Stimulated activated CD4-positive, alpha-beta T cell treated with anti-CD3 and anti-CD28 coated beads, Interleukin-12 subunit alpha, Interleukin-12 subunit beta, amount 100 ng/mL, for 4 hours (primary cell): ENCODE data around the gene TEAD2.
A peak's percentile ranks its signal among the peaks of the same experiment; 100 is the strongest.

Source experiments
- DNase-seq: peaks from one replicate; pipeline ENCODE4 v3.0.0-alpha.2; 2020

The TEAD2 gene

DNA sequence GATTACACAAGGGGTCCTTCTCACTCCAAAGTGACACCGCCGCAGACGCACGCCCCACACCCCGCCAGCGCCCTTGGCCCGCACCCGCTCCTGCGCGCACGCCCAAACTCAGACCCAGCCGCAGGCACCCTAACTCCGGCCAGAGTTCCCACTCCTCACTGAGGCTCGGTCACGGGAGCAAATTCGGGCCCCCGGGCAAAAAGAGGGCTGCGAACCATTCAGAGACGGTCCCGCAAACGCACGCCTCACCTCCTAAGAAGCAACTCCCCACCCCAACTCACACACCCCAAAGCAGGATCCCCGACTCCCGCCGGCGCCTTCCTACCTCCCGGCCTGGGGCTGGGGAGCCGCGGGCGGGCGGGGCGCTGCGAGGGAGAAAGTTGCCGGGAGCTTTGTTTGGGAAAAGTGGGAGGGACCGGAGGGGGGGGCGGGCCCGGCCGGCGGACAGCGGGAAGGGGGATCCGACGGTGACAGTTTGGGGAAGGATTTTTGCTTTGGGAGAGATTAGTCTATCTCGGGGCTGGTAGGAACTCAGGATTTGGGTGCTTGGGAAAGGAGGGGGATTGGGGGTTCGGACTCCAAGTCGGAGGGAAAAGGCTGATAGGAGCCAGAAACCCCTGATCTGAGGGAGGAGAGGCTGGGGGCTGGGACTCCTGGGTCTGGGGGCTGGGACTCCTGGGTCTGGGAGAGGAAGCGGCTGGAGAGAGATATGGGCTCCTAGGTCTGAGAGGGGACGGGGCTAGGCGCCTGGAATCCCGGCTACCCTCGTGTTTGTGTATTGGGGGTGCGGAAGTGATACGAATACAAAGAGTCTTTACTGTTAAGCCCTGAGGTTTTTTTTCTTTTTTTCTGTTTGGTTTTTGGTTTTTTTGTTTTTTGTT is at the start of gene TEAD2:
TEAD2 (minus strand) TSS at position 369 of the 881 bp plus-strand sequence. CDS start 2,341 bp downstream, outside the sequence.
- no peak for DNase-seq

- DNase-seq, result no peak
These were observed 49.6 kb upstream of the TEAD2 start for GRCh38 chr19:49411681-49412326.

GRCh38 chr19:49409441-49410029 is 47.3 kb upstream of the TEAD2 start:
- DNase-seq, result no peak

DNA sequence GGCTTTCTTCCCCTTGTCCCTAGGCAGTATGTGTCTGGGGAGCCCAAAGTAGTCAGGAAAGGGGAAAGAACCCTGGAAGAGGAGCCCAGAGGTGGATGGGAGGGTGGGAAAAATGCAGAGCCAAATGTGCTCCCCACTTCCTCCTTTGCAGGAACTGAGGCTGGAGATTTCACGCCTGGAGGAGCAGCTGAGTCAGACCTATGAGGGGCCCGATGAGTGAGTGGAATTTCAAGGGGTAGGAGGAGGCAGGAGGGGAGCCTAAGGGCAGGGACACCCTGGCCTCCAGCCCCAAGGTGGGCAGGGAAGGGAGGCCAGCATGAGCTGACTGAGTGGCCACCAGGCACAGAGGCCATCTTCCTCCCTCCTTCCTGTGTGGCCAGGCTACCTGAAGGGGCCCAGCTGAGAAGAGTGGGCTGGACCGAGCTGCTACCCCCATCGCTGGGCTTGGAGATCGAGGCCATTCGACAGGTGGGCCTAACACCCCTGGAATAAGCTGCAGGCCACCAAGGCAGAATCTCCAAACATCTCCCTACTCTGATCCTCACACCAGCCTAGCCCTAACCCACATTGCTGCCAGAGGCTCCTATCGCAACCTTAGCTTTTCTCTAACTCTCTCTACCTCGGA is 46.7 kb upstream of the TEAD2 start:
- DNase-seq, result no peak

DNA sequence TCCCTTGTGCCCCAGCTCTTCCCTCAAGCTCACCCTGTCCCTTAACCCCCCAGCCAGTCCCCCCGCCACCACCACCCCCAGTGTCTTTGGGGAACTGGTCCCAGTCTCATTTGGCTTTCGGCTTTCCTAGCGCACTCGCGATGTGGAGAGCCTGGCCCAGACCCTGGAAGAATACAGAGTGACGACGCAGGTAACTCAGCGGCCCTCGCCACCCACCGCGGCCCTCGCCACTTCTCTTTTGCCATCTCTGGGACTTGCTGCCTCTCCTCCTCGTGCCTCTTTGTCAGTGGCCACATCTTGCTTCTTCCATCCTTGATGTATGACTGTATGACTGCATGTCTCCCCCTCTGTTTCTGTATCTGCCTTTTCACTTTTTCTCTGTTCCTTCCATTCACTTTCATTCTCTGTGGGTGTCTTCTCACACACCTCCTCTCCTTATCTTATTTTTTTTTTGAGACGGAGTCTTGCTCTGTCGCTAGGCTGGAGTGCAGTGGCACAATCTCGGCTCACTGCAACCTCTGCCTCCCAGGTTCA is 45.3 kb upstream of the TEAD2 start:
- DNase-seq, result no peak

GRCh38 chr19:49407079-49407478 is 44.9 kb upstream of the TEAD2 start:
- DNase-seq, result no peak

DNA sequence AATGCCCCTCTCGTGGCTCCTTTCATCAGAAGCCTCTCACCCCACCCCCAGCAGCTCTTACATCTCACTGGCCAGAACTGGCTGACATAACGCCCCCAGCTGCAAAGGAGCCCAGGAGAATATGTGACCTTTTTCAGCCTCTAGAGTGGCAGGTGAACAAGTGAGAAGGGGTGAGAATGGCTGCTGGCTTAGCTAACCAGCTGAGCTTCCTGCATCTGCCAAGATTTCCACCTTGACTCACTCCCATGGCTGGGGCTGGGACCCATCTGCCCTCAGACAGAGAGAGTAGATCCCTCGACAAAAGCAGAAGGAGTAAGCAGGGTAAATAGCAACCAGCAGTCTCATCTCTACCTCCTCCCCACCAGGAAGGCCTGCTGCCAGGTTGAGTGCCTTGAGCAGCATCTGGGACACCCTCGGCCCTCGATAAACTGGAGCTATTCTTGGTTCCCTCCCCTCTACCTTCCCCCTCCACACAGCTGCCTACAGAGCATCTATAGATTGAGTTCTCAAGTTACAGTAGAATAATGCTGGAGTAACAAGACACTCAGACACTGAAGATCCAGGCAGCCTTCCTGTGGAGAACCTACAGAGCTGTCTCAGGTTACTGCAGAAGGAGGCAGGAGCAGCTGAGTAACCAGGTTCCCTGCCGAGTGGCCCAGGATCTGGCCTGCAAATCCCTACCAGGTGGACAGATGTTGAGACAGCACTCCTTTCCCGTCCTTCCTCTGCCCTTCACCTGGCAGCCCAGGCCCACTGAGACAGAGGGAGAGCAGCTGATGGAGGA is 41.4 kb upstream of the TEAD2 start:
- no peak for DNase-seq

DNA sequence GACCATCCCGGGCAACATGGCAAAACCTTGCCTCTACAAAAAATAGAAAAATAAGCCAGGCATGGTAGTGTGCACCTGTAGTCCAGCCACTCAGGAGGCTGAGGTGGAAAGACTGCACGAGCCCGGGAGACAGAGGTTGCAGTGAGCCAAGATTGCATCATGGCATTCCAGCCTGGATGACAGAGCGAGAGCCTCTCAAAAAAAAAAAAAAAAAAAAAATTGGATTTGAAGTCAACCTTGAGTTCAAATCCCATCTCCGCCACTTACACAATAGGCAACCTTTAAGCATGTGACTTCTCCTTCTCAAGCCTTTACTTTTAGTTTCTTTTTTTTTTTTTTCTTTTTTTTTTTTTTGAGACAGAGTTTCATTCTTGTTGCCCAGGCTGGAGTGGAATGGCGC is 37.8 kb upstream of the TEAD2 start:
- DNase-seq, result no peak

GRCh38 chr19:49398931-49399330 is 36.7 kb upstream of the TEAD2 start:
- no peak for DNase-seq

GRCh38 chr19:49398001-49398615 is 35.9 kb upstream of the TEAD2 start:
- DNase-seq, result no peak

GRCh38 chr19:49396738-49397505 is 34.7 kb upstream of the TEAD2 start:
- DNase-seq, result no peak

DNA sequence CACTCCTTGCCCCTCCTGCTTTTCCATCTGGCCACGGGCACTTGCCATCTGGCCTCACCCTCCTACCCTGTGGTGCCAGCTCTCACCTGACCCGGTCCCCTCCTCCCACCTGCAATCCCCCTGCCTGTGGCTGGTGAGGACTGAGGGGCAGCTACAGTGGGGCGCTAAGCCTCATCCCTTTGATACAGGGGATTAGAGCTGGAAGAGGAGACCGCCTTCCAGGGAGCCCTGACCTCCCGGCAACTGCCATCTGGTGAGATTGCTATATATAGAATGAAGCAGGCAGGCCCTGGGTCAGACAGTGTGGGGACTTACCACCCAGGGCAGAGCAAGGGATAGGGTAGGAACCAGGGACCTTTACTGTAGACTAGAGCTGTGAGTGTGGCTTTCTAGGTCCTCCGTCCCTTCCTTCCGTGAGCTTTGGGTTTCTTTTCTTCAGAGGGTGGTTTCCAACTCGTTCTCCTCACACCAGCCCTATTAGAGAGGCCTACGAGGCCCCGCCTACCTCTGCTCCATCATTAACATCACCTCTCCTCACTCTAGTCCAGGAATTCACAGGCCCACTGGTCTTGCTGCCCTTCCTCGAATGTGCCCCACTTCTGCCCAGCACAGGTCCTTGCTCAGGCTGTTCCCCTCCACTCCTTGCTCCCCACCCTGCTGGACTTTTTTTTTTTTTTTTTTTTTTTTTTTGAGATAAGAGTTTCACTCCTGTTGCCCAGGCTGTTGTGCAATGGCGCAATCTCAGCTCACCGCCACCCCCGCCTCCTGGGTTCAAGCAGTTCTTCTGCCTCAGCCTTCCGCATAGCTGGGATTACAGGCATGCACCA is 33.6 kb upstream of the TEAD2 start:
- no peak for DNase-seq

DNA sequence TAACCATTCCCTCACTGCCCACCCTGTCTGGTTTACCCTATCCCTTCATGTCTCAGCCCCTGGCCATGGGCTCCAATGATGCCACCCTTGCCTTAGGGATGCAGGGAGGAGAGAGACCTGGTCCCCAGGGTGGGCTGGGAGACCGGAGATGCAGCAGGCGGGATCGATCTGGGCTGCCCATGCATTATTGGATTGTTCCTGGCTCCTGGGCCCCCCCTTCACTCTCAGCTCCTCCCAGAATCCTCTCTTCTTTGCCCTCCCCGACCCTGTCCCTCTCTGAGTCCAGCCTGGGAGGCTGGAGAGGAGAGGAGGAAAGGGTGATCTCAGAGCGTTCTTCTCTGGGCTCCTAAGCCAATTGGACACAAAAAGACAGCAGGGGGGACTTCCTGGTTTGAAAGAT is 31.7 kb upstream of the TEAD2 start:
- no peak for DNase-seq

GRCh38 chr19:49391581-49392399 is 29.6 kb upstream of the TEAD2 start:
- peak; percentile 75 for DNase-seq

GRCh38 chr19:49390929-49391359 is 28.7 kb upstream of the TEAD2 start:
- DNase-seq, result no peak

DNA sequence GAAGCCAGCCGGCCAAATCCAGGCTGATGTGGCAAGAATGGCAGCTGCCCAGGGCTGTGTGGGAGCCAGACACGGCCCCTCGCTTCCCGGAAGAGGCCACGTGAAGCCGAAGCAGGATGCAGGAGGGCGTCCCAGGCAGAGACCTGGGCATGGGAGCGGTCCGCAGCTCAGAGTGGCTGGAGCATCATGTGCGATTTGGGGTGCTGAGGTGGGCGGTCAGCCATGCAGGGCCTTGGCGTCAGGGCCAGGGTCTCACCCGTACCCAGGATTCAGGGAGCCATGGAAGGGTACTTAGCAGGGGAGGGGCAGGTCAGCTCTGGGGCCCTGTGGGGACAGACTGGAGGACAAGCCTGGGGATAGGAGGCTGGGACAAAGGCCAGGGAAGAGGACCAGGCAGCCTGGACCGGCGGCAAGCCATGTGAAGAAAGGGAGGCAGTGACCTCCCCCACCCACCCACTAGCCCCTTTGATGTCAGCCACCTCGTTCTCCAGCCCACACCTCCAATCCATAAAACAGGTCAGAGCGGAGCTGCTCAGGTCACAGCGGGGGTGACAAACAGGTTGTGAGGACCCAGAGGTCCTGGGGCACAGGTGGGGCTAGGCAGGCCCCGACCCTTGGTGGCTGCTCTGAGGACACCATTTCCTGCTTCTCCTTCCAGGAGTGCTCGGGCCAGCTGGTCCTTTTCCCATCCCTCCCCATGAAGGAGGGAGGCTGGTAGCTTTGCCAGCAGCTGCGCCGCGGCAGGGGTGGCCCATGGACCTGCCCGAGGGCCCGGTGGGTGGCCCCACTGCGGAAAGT is 28.1 kb upstream of the TEAD2 start:
- DNase-seq, result no peak

- DNase-seq, result no peak
These were observed 27.2 kb upstream of the TEAD2 start for GRCh38 chr19:49389406-49389805.

- peak; percentile 92 for DNase-seq
These were observed 25.7 kb upstream of the TEAD2 start, which contains the start of gene KASH5 for GRCh38 chr19:49387936-49388372. KASH5 (plus strand) TSS chr19:49388249; CDS start chr19:49390884, 2,635 bp downstream.
